GM12874 (cell line): ENCODE measurements around the gene DNAJC1.

Experiments used
- TF ChIP-seq, protein P1 (sequence below): IDR thresholded peaks from 2 replicates; pipeline ENCODE4 v1.5.1; 2011; ENCODE audit warnings: low read depth, mild to moderate bottlenecking, control low read depth, low read length, moderate library complexity; ENCODE audit not compliant: insufficient read depth

The DNAJC1 gene

DNA sequence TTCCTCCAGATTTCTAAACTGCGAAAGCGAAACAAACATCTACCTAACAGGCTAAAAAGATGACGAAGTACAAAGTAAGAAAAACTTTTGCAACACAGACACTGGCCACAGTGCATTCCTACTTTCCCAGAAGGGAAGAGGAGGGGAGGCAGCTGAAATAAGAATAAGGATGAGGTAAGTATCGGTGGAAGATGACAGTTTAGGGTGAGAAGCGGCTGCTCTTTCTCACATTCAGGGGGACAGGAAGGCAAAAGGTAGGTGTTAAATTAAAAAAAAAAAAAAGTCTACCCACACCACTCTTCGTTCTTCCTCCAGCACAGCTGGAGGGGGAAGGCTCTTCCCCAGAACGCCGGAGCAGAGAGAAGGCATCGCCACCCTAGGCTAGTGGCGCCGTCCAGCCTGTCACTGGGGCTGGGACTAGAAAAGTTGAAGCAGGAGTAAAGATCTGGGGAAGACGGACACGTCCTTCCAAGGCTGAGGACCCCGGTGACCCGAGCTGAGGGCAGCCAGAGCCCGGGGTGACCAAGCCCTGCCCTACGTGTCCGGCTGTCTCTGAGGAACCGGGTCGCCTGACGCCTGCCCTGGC is 846 bp downstream of the DNAJC1 start:
- TF ChIP-seq, protein P1, sequence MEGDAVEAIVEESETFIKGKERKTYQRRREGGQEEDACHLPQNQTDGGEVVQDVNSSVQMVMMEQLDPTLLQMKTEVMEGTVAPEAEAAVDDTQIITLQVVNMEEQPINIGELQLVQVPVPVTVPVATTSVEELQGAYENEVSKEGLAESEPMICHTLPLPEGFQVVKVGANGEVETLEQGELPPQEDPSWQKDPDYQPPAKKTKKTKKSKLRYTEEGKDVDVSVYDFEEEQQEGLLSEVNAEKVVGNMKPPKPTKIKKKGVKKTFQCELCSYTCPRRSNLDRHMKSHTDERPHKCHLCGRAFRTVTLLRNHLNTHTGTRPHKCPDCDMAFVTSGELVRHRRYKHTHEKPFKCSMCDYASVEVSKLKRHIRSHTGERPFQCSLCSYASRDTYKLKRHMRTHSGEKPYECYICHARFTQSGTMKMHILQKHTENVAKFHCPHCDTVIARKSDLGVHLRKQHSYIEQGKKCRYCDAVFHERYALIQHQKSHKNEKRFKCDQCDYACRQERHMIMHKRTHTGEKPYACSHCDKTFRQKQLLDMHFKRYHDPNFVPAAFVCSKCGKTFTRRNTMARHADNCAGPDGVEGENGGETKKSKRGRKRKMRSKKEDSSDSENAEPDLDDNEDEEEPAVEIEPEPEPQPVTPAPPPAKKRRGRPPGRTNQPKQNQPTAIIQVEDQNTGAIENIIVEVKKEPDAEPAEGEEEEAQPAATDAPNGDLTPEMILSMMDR, result no peak

- TF ChIP-seq, protein P1, result no peak
These were observed 8.0 kb downstream of the DNAJC1 start for GRCh38 chr10:21995557-21995956.

- TF ChIP-seq, protein P1, result peak; percentile 12; the same call in 1 of the 2 replicates
These were observed 10.0 kb downstream of the DNAJC1 start for GRCh38 chr10:21993360-21994001.

DNA sequence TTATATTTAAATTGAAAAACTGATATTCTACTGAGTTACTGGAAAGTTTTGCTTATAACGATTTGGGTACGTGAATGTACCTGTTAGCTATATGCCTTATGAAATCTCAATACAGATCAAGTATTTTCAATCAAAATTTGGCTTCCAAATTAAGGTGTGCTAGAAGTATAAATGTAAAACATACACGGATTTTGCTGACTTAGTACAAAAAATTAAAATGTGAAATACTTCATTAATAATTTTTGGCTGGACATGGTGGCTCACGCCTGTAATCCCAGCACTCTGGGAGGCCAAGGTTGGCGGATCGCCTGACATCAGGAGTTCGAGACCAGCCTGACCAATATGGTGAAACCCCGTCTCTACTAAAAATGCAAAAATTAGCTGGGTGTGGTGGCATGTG is 11.7 kb downstream of the DNAJC1 start:
- TF ChIP-seq, protein P1, result no peak

DNA sequence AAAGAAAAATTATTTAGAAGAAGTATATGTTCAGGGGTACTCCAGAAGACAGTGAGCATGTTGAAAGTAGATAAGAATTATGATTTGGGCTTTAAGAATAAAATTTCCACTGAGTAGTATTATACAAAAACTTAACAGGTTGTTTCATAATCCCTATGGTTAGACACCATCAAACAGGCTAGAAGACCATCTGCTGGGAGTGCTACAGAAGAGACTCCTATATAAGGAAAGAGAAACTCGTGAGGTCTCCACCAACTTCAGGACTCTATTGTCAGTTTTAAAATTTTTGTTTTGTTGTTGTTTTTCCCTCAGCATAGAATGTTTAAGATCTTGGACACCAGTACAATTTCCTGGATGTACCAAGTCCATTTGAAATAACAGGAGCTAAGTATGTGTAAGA is 13.1 kb downstream of the DNAJC1 start:
- TF ChIP-seq, protein P1, result no peak

DNA sequence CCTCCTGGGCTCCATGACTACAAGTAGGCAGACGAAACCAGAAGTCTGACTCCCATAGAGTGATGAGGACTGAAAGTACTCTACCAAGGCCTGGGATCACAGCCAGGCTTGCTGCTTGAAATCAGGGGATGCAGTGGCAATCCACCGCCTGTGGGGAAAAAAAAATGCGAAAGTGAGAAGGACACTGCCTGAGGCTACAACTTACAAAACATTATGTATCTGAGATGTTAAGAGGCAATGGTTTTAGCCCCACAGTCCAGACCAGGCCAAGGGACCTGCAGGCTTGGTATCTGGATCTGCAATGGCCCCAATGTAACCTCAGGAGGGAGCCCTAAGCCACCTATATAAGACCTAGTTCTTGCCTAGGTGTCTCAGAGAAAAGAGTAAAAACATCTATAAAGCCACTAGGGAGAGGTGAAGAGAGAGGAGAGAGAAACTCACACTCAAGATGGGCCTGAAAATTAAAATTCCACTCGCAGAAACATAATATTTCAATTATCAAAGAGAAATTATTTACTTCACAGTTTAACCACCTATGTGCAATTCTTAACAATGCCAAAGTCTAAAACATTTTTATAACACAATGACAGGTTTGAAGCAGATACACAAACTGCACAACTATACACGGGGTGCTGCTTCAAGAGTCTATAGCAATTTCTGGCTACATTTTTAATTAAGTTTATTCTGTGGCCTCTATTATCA is 13.9 kb downstream of the DNAJC1 start:
- TF ChIP-seq, protein P1, result peak; percentile 54

- TF ChIP-seq, protein P1, result no peak
These were observed 18.0 kb downstream of the DNAJC1 start for GRCh38 chr10:21985541-21985940.
